SK-N-SH treated with all-trans-retinoic acid at 6 μM for 48 hours (cell line): ENCODE measurements around the gene OTOA.

ENCODE experiments used
- ISL1 ChIP-seq: fragments of 250-450 bp; sonication (Bioruptor Pico); IDR thresholded peaks from 2 replicates; pipeline ENCODE4 v2.1.2; 2022; ENCODE audit warnings: mild to moderate bottlenecking, moderate library complexity
- POU6F1 ChIP-seq: fragments of 250-450 bp; sonication (Bioruptor Pico); IDR thresholded peaks from 2 replicates; pipeline ENCODE4 v1.8.0; 2021; ENCODE audit warnings: low read depth, mild to moderate bottlenecking, moderate library complexity, borderline replicate concordance
- ZFP3 ChIP-seq: fragments of 250-450 bp; sonication (Bioruptor Pico); IDR thresholded peaks from 2 replicates; pipeline ENCODE4 v1.5.0; 2020; ENCODE audit warnings: mild to moderate bottlenecking, moderate library complexity
- ZFP30 ChIP-seq: fragments of 450-650 bp; formaldehyde crosslinking; IDR thresholded peaks from 2 replicates; pipeline ENCODE4 v1.5.0; 2022; ENCODE audit warnings: mild to moderate bottlenecking, moderate library complexity
- ZNF565 ChIP-seq: fragments of 450-650 bp; formaldehyde crosslinking; conservative IDR thresholded peaks from 2 replicates; pipeline ENCODE4 v1.5.0; 2020; ENCODE audit warnings: low read depth, mild to moderate bottlenecking, moderate library complexity
- ZNF70 ChIP-seq: fragments of 450-650 bp; formaldehyde crosslinking; IDR thresholded peaks from 2 replicates; pipeline ENCODE4 v1.5.0; 2020; ENCODE audit warnings: mild to moderate bottlenecking, moderate library complexity
- TF ChIP-seq, protein P1 (sequence below): fragments of 250-450 bp; sonication (Bioruptor Pico); IDR thresholded peaks from 2 replicates; pipeline ENCODE4 v1.5.1; 2020; ENCODE audit warnings: low read depth, mild to moderate bottlenecking, moderate library complexity
- TF ChIP-seq, protein P2 (sequence below): fragments of 250-450 bp; sonication (Bioruptor Pico); IDR thresholded peaks from 2 replicates; pipeline ENCODE4 v1.8.0; 2020; ENCODE audit warnings: mild to moderate bottlenecking, moderate library complexity, borderline replicate concordance

DNA sequence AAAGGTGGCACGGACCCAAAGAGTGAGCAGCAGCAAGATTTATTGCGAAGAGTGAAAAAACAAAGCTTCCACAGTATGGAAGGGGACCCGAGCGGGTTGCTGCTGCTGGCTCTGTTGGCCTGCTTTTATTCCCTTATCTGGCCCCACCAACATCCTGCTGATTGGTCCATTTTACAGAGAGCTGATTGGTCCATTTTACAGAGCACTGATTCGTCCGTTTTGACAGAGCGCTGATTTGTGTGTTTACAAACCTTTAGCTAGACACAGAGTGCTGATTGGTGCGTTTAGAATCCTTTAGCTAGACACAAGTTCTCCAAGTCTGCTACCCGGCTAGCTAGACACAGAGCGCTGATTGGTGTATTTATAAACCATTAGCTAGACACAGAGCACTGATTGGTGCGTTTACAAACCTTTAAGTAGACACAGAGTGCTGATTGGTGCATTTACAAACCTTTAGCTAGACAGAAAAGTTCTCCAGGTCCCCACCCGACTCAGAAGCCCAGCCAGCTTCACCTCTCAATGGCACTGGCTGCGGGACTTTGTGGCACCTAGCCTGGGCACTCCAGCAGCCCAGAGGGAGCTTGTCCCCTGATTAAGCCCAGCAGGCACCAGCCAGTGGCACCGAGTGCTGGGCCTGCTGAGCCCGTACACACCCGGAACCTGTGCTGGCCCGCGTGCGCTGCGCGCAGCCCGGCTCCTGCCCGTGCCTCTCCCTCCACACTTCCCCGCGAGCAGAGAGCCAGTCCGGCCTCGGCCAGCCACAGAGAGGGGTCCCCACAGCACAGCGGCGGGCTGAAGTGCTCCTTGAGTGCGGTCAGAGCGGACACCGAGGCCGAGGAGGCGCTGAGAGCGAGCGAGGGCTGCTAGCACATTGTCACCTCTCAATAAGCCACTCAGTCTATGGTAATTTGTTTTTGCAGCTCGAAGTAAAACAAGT, 26.5 kb upstream of the OTOA start:
- TF ChIP-seq ISL1 (CRISPR knock-in tag) (no peak), ZFP3 (CRISPR knock-in tag) (no peak), ZNF70 (CRISPR knock-in tag) (no peak), POU6F1 (CRISPR knock-in tag) (no peak), ZFP30 (CRISPR knock-in tag) (no peak), ZNF565 (no peak)
- TF ChIP-seq, protein P1, sequence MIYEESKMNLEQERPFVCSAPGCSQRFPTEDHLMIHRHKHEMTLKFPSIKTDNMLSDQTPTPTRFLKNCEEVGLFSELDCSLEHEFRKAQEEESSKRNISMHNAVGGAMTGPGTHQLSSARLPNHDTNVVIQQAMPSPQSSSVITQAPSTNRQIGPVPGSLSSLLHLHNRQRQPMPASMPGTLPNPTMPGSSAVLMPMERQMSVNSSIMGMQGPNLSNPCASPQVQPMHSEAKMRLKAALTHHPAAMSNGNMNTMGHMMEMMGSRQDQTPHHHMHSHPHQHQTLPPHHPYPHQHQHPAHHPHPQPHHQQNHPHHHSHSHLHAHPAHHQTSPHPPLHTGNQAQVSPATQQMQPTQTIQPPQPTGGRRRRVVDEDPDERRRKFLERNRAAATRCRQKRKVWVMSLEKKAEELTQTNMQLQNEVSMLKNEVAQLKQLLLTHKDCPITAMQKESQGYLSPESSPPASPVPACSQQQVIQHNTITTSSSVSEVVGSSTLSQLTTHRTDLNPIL (CRISPR knock-in tag): no peak
- TF ChIP-seq, protein P2, sequence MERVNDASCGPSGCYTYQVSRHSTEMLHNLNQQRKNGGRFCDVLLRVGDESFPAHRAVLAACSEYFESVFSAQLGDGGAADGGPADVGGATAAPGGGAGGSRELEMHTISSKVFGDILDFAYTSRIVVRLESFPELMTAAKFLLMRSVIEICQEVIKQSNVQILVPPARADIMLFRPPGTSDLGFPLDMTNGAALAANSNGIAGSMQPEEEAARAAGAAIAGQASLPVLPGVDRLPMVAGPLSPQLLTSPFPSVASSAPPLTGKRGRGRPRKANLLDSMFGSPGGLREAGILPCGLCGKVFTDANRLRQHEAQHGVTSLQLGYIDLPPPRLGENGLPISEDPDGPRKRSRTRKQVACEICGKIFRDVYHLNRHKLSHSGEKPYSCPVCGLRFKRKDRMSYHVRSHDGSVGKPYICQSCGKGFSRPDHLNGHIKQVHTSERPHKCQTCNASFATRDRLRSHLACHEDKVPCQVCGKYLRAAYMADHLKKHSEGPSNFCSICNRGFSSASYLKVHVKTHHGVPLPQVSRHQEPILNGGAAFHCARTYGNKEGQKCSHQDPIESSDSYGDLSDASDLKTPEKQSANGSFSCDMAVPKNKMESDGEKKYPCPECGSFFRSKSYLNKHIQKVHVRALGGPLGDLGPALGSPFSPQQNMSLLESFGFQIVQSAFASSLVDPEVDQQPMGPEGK: no peak
